ENCODE measurements around the gene PALS2. TPM values are rescaled to one million over a fixed set of nuclear protein-coding genes. Genes with fewer than 3 reads are reported as not detected.

Gene PALS2
- total RNA-seq, 3 donors from 2014 or later: 17.8 to 32.6 (median 29.2) TPM

GRCh38 chr7:24582166-24582565, 8.9 kb downstream of the PALS2 start:
- Histone ChIP-seq H3K4me1 (no peaks in the 10 kb centered on the region), H3K9me3 (no peaks in the 10 kb centered on the region), H3K27ac (no peak overlapping the region), H3K4me3 (no peak overlapping the region), H3K27me3 (no peaks in the 10 kb centered on the region), H3K36me3 (no peaks in the 10 kb centered on the region)
- intact Hi-C loops (cut with DNase I; ENCODE audit: low total_unique reads): no loop called here
- no peak for TF ChIP-seq CTCF (IDR thresholded peaks at IDR 0.05)
- no peak for TF ChIP-seq POLR2A (IDR thresholded peaks at IDR 0.05)
- no peak for TF ChIP-seq POLR2AphosphoS5 (IDR thresholded peaks at IDR 0.05)
- no peak for DNase-seq (ENCODE audit: low spot score in 2 of 2)

GRCh38 chr7:24587853-24588252, 14.6 kb downstream of the PALS2 start:
- no peak overlapping the region for H3K27ac ChIP-seq
- H3K9me3 ChIP-seq: no peaks in the 10 kb centered on the region
- TF ChIP-seq CTCF (IDR thresholded peaks at IDR 0.05) (no peak), POLR2A (IDR thresholded peaks at IDR 0.05) (no peak), POLR2AphosphoS5 (IDR thresholded peaks at IDR 0.05) (no peak)
- intact Hi-C loops (cut with DNase I; ENCODE audit: low total_unique reads): no loop called here
- H3K36me3 ChIP-seq: no peaks in the 10 kb centered on the region
- no peak for DNase-seq (ENCODE audit: low spot score in 2 of 2)
- no peaks in the 10 kb centered on the region for H3K4me1 ChIP-seq
- no peaks in the 10 kb centered on the region for H3K27me3 ChIP-seq
- H3K4me3 ChIP-seq: no peak overlapping the region

GRCh38 chr7:24591152-24591551, 17.9 kb downstream of the PALS2 start:
- Histone ChIP-seq H3K27me3 (no peaks in the 10 kb centered on the region), H3K27ac (no peak overlapping the region), H3K4me3 (no peak overlapping the region), H3K36me3 (no peaks in the 10 kb centered on the region), H3K9me3 (no peaks in the 10 kb centered on the region), H3K4me1 (no peaks in the 10 kb centered on the region)
- no peak for TF ChIP-seq POLR2AphosphoS5 (IDR thresholded peaks at IDR 0.05)
- TF ChIP-seq POLR2A (IDR thresholded peaks at IDR 0.05): no peak
- TF ChIP-seq CTCF (IDR thresholded peaks at IDR 0.05): no peak
- DNase-seq (ENCODE audit: low spot score in 2 of 2): no peak
- intact Hi-C loops (cut with DNase I; ENCODE audit: low total_unique reads): no loop called here

- Histone ChIP-seq H3K27ac (no peak overlapping the region), H3K36me3 (no peaks in the 10 kb centered on the region), H3K4me1 (no peaks in the 10 kb centered on the region), H3K4me3 (no peak overlapping the region), H3K27me3 (no peaks in the 10 kb centered on the region), H3K9me3 (no peaks in the 10 kb centered on the region)
- TF ChIP-seq POLR2AphosphoS5 (IDR thresholded peaks at IDR 0.05) (no peak), POLR2A (IDR thresholded peaks at IDR 0.05) (no peak), CTCF (IDR thresholded peaks at IDR 0.05) (no peak)
- DNase-seq (ENCODE audit: low spot score in 2 of 2): no peak
- intact Hi-C loops (cut with DNase I; ENCODE audit: low total_unique reads): no loop called here
These were observed 22.6 kb downstream of the PALS2 start for GRCh38 chr7:24595671-24596418.

GRCh38 chr7:24597014-24597413, 23.8 kb downstream of the PALS2 start:
- Histone ChIP-seq H3K9me3 (no peaks in the 10 kb centered on the region), H3K27me3 (no peaks in the 10 kb centered on the region), H3K4me1 (no peaks in the 10 kb centered on the region), H3K36me3 (no peaks in the 10 kb centered on the region), H3K4me3 (no peak overlapping the region), H3K27ac (no peak overlapping the region)
- no peak for DNase-seq (ENCODE audit: low spot score in 2 of 2)
- TF ChIP-seq POLR2AphosphoS5 (IDR thresholded peaks at IDR 0.05) (no peak), CTCF (IDR thresholded peaks at IDR 0.05) (no peak), POLR2A (IDR thresholded peaks at IDR 0.05) (no peak)
- intact Hi-C loops (cut with DNase I; ENCODE audit: low total_unique reads): no loop called here
